MCF 10A (cell line): ENCODE data around the gene ARHGEF9. TPM values are rescaled to one million over a fixed set of nuclear protein-coding genes. Genes with fewer than 3 reads are reported as not detected.

Experiments
- BruUV-seq: library from RNA; stranded (reverse); fragments of 400-500 nt; replicated peaks from 2 replicates; lab custom pipeline; 2021; lab: Mats Ljungman, UMichigan
- CTCF ChIA-PET: fragments of 300-600 bp; sonication (Branson Sonifier 250); formaldehyde crosslinking; extraction: SDS; loops from one replicate; lab custom pipeline; 2021; ENCODE audit warnings: antibody characterized with exemption, inconsistent platforms; lab: Yijun Ruan, JAX
- POLR2A ChIA-PET: fragments of 300-600, 350-650 bp; sonication (Branson Sonifier 250); formaldehyde crosslinking; extraction: SDS; loops from one replicate; lab custom pipeline; 2020; ENCODE audit warnings: antibody characterized with exemption, inconsistent platforms; lab: Yijun Ruan, JAX
- DNase-seq: peaks from one replicate; pipeline ENCODE4 v3.0.0-alpha.2; 2018; ENCODE audit not compliant: unreplicated experiment
- H3K27ac Mint-ChIP-seq: one replicate; pipeline ENCODE4 v1.8.0; 2022; ENCODE audit warnings: mild to moderate bottlenecking, low read depth, mixed read lengths; ENCODE audit not compliant: unreplicated experiment
- H3K27me3 Mint-ChIP-seq: one replicate; pipeline ENCODE4 v1.8.0; 2022; ENCODE audit warnings: mixed read lengths; ENCODE audit not compliant: insufficient read depth, unreplicated experiment
- H3K36me3 Mint-ChIP-seq: one replicate; pipeline ENCODE4 v1.8.0; 2022; ENCODE audit warnings: mild to moderate bottlenecking, moderate library complexity, mixed read lengths; ENCODE audit not compliant: insufficient read depth, unreplicated experiment
- H3K4me1 Mint-ChIP-seq: one replicate; pipeline ENCODE4 v1.8.0; 2022; ENCODE audit warnings: mixed read lengths; ENCODE audit not compliant: insufficient read depth, unreplicated experiment
- H3K4me3 Mint-ChIP-seq: one replicate; pipeline ENCODE4 v1.8.0; 2022; ENCODE audit warnings: mild to moderate bottlenecking, moderate library complexity, mixed read lengths; ENCODE audit not compliant: unreplicated experiment
- H3K9me3 Mint-ChIP-seq: one replicate; pipeline ENCODE4 v1.8.0; 2022; ENCODE audit warnings: mixed read lengths; ENCODE audit not compliant: unreplicated experiment
- intact Hi-C: fragments of 100-400 bp; cut with micrococcal nuclease; formaldehyde crosslinking; loops from 2 replicates; pipeline ENCODE4 v1.14.1; 2022
- total RNA-seq: library from RNA; stranded (reverse); gene quantifications from 2 replicates; pipeline ENCODE4 v1.2.3, GENCODE V29; 2022
- TF ChIP-seq, protein P1 (sequence below): fragments of 200-600 bp; IDR thresholded peaks from one replicate; pipeline ENCODE4 v1.8.0; 2022; ENCODE audit warnings: antibody characterized with exemption, mild to moderate bottlenecking; ENCODE audit not compliant: unreplicated experiment

ARHGEF9 gene
- total RNA-seq, 1 experiment from 2014 or later: 33.6 TPM

DNA sequence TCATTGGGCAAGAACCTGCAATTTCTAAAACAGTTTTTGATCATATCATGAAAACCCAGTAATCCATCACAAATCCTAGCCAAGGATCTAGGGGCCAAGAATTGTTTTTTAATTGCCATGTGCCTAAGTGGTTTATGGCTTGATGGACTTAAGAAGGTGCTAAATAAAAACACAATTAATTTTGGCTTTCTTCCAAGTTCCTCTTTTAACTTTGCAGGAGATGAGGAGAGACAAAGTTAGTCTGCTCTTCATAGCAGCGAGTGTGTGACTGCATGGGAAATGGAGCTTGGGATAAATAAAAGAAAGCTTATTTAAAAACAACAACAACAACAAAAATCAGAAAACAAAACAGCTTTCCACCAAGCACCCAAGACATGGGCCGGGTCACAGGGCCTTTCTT lies 41.4 kb downstream of the ARHGEF9 start:
- H3K36me3 Mint-ChIP-seq: peaks cover 7% of the 10 kb centered on the region
- no peak overlapping the region for H3K4me3 Mint-ChIP-seq
- POLR2A ChIA-PET: interaction anchor here (0.6 kb wide), 1 partner anchor 16 kb away, joined by 3 read pairs; no protein-coding TSS in a partner anchor
- TF ChIP-seq, protein P1, sequence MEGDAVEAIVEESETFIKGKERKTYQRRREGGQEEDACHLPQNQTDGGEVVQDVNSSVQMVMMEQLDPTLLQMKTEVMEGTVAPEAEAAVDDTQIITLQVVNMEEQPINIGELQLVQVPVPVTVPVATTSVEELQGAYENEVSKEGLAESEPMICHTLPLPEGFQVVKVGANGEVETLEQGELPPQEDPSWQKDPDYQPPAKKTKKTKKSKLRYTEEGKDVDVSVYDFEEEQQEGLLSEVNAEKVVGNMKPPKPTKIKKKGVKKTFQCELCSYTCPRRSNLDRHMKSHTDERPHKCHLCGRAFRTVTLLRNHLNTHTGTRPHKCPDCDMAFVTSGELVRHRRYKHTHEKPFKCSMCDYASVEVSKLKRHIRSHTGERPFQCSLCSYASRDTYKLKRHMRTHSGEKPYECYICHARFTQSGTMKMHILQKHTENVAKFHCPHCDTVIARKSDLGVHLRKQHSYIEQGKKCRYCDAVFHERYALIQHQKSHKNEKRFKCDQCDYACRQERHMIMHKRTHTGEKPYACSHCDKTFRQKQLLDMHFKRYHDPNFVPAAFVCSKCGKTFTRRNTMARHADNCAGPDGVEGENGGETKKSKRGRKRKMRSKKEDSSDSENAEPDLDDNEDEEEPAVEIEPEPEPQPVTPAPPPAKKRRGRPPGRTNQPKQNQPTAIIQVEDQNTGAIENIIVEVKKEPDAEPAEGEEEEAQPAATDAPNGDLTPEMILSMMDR: no peak
- peaks cover 26% of the 10 kb centered on the region for H3K9me3 Mint-ChIP-seq
- no peak for DNase-seq
- H3K27ac Mint-ChIP-seq: no peak overlapping the region
- no TSS peak for BruUV-seq
- CTCF ChIA-PET: no interaction called here
- H3K27me3 Mint-ChIP-seq: no peaks in the 10 kb centered on the region
- intact Hi-C loops: no loop called here
- H3K4me1 Mint-ChIP-seq: peaks cover 10% of the 10 kb centered on the region

DNA sequence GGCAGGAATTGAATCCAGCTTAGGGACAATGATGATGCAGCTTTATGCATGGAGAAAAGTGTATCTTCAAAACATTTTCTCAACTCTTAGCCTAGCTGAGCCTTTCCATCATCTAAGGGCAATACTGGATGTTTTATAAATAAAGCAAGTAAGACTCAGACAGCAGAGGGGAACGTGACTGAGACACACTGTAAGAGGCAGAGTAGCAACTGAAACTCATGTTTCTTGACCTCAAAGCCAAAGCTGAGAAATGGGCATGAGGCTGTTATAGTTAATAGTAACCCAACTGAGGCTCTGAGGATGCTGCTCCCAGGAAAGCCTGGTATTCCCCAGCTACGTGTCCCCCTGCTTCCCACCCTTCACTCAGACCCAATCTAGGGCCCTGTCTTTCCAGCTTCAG lies 44.6 kb downstream of the ARHGEF9 start:
- intact Hi-C loops: no loop called here
- TF ChIP-seq, protein P1: no peak
- Mint-ChIP-seq H3K4me3 (no peak overlapping the region), H3K4me1 (no peaks in the 10 kb centered on the region), H3K27me3 (no peaks in the 10 kb centered on the region), H3K27ac (no peak overlapping the region), H3K36me3 (peaks cover 14% of the 10 kb centered on the region), H3K9me3 (peaks cover 17% of the 10 kb centered on the region)
- ChIA-PET CTCF (interaction anchor here (0.8 kb wide), 1 partner anchor 10 kb away, joined by 5 read pairs; no protein-coding TSS in a partner anchor), POLR2A (no interaction called here)
- DNase-seq: no peak
- BruUV-seq: no TSS peak

DNA sequence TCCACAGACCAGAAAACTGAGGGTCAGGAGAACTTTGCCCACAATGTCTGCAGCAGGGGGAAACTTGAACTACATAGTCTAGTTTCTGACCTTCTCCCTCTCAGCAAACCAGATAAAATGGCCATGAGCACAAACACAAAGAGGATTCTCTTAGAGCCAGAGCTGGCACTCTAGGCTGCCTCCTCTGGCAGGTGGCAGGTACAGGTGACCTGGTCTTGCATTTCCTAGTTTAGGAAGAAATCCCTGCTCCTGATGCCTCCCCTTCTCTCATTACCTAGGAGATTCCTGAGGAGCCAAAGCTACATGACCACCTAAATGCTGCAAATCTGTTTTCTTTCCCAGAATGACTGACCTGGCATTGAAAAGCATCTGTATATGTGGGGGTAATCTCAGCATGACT lies 45.1 kb downstream of the ARHGEF9 start:
- peaks cover 14% of the 10 kb centered on the region for H3K36me3 Mint-ChIP-seq
- H3K4me3 Mint-ChIP-seq: no peak overlapping the region
- no peak for DNase-seq
- intact Hi-C loops: no loop called here
- no peaks in the 10 kb centered on the region for H3K27me3 Mint-ChIP-seq
- H3K27ac Mint-ChIP-seq: no peak overlapping the region
- H3K4me1 Mint-ChIP-seq: no peaks in the 10 kb centered on the region
- H3K9me3 Mint-ChIP-seq: peaks cover 17% of the 10 kb centered on the region
- ChIA-PET POLR2A (no interaction called here), CTCF (interaction anchor here (0.5 to 0.8 kb wide), 2 partner anchors 10 to 1722 kb away, joined by 3 to 5 read pairs; no protein-coding TSS in a partner anchor)
- no TSS peak for BruUV-seq
- TF ChIP-seq, protein P1: no peak

DNA sequence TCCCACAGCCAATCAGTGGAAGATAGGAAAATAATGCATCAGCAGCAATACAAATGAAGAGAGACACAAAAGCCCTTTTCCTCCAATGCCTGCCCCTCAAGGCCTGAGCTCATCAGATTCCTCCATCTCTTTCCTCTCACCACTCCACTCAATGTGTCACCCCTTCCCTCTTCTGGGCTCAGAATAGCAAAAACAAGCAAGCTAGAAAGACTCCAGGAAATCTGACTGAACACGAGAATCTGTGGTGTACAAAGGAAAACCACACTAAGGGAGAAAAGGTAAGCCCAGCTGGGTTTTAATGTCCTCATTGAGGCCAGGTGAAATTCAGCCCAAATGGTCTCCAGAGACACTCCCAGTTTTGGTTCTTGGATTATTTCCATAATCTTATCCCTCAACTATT lies 46.3 kb downstream of the ARHGEF9 start:
- no peak for DNase-seq
- H3K27ac Mint-ChIP-seq: no peak overlapping the region
- TF ChIP-seq, protein P1: no peak
- intact Hi-C loops: no loop called here
- POLR2A ChIA-PET: no interaction called here
- H3K36me3 Mint-ChIP-seq: peaks cover 14% of the 10 kb centered on the region
- H3K4me1 Mint-ChIP-seq: no peaks in the 10 kb centered on the region
- no peaks in the 10 kb centered on the region for H3K27me3 Mint-ChIP-seq
- no peak overlapping the region for H3K4me3 Mint-ChIP-seq
- H3K9me3 Mint-ChIP-seq: peaks cover 17% of the 10 kb centered on the region
- no TSS peak for BruUV-seq
- CTCF ChIA-PET: no interaction called here
